GM19240 (cell line): Measurements from ENCODE around the gene DHRSX.
"Not testable (repeated sequence)": the region's sequence is repeated elsewhere in the genome, so short reads cannot be mapped to it uniquely, and the experiment has no call there.

Source experiments
- DNase-seq: peaks from one replicate; pipeline ENCODE4 v3.0.0; 2011; ENCODE audit warnings: low spot score; ENCODE audit not compliant: insufficient read length

The DHRSX gene

DNA sequence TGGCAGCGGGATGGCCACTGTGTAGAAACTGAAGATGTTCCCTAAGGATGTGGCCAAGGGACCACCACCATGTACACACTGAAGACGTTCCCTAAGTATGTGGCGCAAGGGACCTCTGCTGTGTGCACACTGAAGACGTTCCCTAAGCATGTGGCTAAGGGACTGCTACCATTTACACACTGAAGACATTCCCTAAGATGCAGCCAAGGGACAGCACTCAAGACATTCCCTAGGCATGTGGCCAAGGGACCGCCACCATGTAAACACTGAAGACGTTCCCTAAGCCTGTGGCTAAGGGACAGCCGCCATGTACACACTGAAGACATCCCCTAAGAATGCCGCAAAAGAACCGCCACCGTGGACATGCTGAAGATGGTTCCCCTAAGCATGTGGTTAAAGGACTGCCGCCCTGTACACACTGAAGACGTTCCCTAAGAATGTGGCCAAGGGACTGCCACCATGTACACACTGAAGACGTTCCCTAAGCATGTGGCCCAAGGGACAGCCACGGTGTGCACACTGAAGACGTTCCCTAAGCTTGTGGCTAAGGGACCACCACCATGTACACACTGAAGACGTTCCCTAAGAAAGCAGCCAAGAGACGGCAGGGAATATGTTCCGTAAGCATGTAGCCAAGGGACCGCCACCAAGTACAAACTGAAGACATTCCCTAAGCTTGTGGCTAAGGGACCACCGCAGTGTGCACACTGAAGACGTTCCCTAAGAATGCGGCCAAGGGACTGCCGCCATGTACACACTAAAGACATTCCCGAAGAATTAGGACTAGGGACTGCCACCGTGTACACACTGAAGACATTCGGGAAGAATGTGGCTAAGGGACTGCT is 43.3 kb downstream of the DHRSX start:
- DNase-seq: no peak

- not testable (repeated sequence) for DNase-seq
Observed at GRCh38 chrX:2456091-2456490, 44.7 kb downstream of the DHRSX start.

- DNase-seq: not testable (repeated sequence)
Observed at GRCh38 chrX:2454620-2455019, 46.2 kb downstream of the DHRSX start.

GRCh38 chrX:2452799-2453198 is 48.0 kb downstream of the DHRSX start:
- DNase-seq: no peak

GRCh38 chrX:2452317-2452784 is 48.4 kb downstream of the DHRSX start:
- no peak for DNase-seq

GRCh38 chrX:2451501-2452316 is 49.1 kb downstream of the DHRSX start:
- no peak for DNase-seq

GRCh38 chrX:2450681-2451080 is 50.1 kb downstream of the DHRSX start:
- DNase-seq: no peak

- no peak for DNase-seq
Observed at GRCh38 chrX:2449135-2449886, 51.5 kb downstream of the DHRSX start.

GRCh38 chrX:2447484-2447883 is 53.3 kb downstream of the DHRSX start:
- no peak for DNase-seq

GRCh38 chrX:2446815-2447214 is 54.0 kb downstream of the DHRSX start:
- DNase-seq: no peak

DNA sequence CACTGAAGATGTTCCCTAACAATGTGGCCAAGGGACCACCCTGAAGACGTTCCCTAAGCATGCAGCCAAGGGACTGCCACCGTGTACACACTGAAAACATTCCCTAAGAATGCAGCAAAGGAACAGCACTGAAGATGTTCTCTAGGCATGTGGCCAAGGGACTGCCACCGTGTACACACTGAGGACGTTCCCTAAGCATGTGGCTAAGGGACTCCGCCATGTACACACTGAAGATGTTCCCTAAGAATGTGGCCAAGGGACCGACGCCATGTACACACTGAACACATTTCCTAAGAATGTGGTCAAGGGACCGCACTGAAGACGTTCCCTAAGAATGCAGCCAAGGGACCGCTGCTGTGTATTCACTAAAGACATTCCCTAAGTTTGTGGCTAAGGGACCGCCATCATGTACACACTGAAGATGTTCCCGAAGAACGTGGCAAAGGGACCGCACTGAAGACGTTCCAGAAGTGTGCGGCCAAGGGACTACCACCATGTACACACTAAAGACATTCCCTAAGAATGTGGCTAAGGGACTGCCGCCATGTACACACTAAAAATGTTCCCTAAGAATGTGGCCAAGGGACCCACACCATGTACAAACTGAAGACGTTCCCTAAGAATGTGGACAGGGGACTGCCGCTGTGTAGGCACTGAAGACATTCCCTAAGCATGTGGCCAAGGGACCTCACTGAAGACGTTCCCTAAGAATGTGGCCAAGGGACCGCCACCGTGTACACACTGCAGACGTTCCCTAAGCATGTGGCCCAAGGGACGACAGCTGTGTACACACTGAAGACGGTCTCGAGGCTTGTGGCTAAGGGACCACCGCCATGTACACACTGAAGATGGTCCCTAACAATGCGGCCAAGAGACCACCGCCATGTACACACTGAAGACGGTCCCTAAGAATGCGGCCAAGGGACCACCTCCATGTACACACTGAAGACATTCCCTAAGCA is 54.8 kb downstream of the DHRSX start:
- no peak for DNase-seq

DNA sequence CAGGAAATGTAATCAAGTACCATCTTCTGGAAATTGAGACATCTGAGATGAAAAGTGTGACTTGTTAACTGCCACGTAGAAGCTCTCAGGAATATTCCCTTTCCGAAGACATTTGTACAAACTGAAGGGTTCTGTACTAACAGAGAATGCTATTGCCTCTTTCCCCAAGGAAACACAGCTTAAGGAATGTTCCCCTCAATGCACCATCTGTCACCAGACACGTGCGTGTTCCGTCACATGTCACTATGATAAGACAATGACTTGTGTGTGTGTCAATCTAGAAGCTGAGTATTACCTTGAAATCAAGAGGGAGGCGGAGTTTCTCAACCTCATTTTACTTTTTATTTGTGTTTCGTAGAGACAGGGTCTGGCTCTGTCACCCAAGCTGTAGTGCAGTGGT is 58.1 kb downstream of the DHRSX start:
- no peak for DNase-seq

- DNase-seq: no peak
Observed at GRCh38 chrX:2441466-2441865, 59.3 kb downstream of the DHRSX start.

- no peak for DNase-seq
Observed at GRCh38 chrX:2439613-2440012, 61.2 kb downstream of the DHRSX start.

DNA sequence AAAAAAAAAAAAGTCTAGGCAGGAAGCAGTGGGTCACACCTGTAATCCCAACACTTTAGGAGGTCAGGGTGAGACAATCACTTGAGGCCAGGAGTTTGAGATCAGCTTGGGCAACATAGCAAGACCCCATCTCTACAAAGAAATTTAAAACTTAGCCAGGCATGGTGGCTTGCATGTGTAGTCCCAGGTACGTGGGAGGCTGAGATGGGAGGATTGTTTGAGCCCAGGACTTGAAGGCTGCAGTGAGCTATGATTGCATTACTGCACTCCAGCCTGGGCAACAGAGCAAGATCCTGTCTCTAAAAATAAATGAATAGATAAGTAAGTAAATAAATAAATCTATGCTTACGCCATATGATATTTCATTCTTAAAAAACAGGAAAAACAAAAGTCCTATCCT is 65.3 kb downstream of the DHRSX start:
- DNase-seq: no peak

GRCh38 chrX:2434270-2435163 is 66.3 kb downstream of the DHRSX start:
- DNase-seq: no peak

DNA sequence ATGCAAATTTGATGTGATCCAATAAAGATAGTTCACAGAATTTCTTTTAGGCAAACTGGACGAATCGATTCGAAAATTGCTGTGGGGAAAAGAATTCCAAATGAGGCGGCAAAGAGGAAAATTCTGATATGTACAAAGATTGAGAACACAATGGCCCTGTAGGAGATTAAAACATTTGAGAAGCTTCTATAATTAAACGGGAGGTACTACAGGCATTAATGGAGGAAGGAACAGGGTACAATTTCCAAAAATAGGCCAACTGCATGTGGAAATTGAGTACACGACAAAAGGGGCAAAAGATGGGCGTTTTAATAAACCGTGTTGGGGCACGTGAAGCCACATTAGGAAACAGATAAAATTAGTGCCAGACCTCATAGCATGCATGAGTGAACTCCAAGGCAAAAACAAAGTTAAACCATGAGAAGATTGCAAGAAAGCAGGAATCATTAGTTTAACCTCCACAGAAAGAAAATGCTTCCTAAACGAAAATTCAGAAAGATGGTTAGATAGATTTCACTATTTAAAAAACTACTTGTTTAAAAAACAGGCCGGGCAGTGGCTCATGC is 68.4 kb downstream of the DHRSX start:
- DNase-seq: no peak

DNA sequence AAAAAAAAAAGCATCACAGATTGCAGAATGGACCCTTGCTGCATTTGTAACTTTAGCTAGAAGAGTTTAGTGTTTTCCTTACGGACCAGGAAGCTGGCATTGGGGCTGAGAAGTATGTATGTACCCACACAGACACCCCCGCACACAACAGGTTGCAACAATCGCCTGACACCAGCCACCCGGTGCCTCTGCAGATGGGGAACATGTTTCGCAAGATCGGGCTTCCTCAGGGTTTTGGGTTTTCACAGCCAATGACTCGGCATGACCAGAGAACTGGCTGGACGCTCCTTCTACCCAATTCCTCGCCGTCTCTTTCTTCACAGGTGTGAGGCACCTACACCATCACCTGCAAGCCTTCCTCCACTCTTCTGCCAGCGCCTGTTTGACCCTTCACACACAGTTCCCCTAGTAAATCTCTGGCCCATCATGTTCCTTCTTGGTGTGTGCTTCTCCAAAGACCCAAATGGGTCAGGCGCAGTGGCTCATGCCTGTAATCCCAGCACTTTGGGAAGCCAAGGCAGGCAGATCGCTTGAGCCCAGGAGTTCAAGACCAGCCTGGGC is 70.4 kb downstream of the DHRSX start:
- DNase-seq: no peak

DNA sequence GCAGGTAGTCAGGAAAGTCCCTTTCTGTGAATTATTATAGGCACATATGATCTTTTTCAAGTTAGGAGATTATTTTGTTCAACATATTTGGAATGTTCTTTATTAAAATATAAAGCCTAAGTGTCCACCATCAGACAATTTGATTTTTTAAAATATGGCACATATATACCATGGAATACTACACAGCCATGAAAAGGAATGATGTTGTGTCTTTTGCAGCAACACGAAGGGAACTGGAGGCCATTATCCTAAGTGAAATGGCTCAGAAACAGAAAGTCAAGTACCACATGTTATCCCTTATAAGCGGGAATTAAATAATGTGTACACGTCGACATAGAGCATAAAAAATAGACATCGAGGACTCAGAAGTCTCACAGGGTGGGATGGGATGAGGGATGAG is 73.0 kb downstream of the DHRSX start:
- no peak for DNase-seq
